ENCODE data around the gene GRIA2. TPM values are rescaled to one million over a fixed set of nuclear protein-coding genes. Genes with fewer than 3 reads are reported as not detected.
A peak's percentile ranks its signal among the peaks of the same experiment; 100 is the strongest.
"Not testable (repeated sequence)": the region's sequence is repeated elsewhere in the genome, so short reads cannot be mapped to it uniquely, and the experiment has no call there.

The GRIA2 gene
- total RNA-seq: not detected

- Mint-ChIP-seq H3K9me3 (peaks cover 10% of the 10 kb centered on the region), H3K27me3 (peaks cover 12 to 13% of the 10 kb centered on the region in 2 donors), H3K27ac (no peak within 1 kb of the TSS), H3K4me3 (no peak within 1 kb of the TSS), H3K4me1 (ENCODE audit: low read depth in 2 of 2) (peaks cover 0 to 3% of the 10 kb centered on the region in 2 donors), H3K36me3 (peaks cover 13% of the 10 kb centered on the region)
- peak in 1 of 2 donors; percentile 36 for ATAC-seq
- no peak for DNase-seq (ENCODE audit: low spot score)
Measured at GRCh38 chr4:157220371-157220881, at the start of gene GRIA2. Gene GRIA2, plus strand, starts transcription at chr4:157220728. Its CDS starts 315 bp downstream, at chr4:157221043.

- no peak overlapping the region for H3K4me3 Mint-ChIP-seq
- DNase-seq (ENCODE audit: low spot score): no peak
- ATAC-seq: no peak
- H3K27ac Mint-ChIP-seq: no peak overlapping the region
- no peaks in the 10 kb centered on the region for H3K36me3 Mint-ChIP-seq
- H3K4me1 Mint-ChIP-seq (ENCODE audit: low read depth in 2 of 2): no peaks in the 10 kb centered on the region
- peaks cover 3% of the 10 kb centered on the region for H3K9me3 Mint-ChIP-seq
- H3K27me3 Mint-ChIP-seq: no peaks in the 10 kb centered on the region
Measured at GRCh38 chr4:157172011-157172410, 48.5 kb upstream of the GRIA2 start.

GRCh38 chr4:157180268-157180667, 40.3 kb upstream of the GRIA2 start:
- H3K4me3 Mint-ChIP-seq; H3K4me1 Mint-ChIP-seq (ENCODE audit: low read depth in 2 of 2); H3K27ac Mint-ChIP-seq; H3K27me3 Mint-ChIP-seq; ATAC-seq; DNase-seq (ENCODE audit: low spot score); H3K36me3 Mint-ChIP-seq; H3K9me3 Mint-ChIP-seq: not testable (repeated sequence)

- Mint-ChIP-seq H3K4me1 (ENCODE audit: low read depth in 2 of 2) (no peaks in the 10 kb centered on the region), H3K9me3 (peaks cover 5% of the 10 kb centered on the region), H3K36me3 (no peaks in the 10 kb centered on the region), H3K27me3 (no peaks in the 10 kb centered on the region), H3K4me3 (no peak overlapping the region), H3K27ac (no peak overlapping the region)
- no peak for ATAC-seq
- DNase-seq (ENCODE audit: low spot score): no peak
Measured at GRCh38 chr4:157184300-157184699, 36.2 kb upstream of the GRIA2 start.

GRCh38 chr4:157185363-157185762, 35.2 kb upstream of the GRIA2 start:
- ATAC-seq: no peak
- DNase-seq (ENCODE audit: low spot score): no peak
- no peak overlapping the region for H3K27ac Mint-ChIP-seq

GRCh38 chr4:157195374-157195773, 25.2 kb upstream of the GRIA2 start:
- Mint-ChIP-seq H3K36me3 (no peaks in the 10 kb centered on the region), H3K27ac (no peak overlapping the region), H3K4me3 (no peak overlapping the region), H3K27me3 (no peaks in the 10 kb centered on the region), H3K4me1 (ENCODE audit: low read depth in 2 of 2) (no peaks in the 10 kb centered on the region), H3K9me3 (no peaks in the 10 kb centered on the region)
- no peak for DNase-seq (ENCODE audit: low spot score)
- ATAC-seq: no peak

More at GRCh38 chr4:157185363-157185762, 35.2 kb upstream of the GRIA2 start:
- Mint-ChIP-seq H3K27me3 (no peaks in the 10 kb centered on the region), H3K4me1 (ENCODE audit: low read depth in 2 of 2) (no peaks in the 10 kb centered on the region), H3K36me3 (no peaks in the 10 kb centered on the region), H3K9me3 (peaks cover 11% of the 10 kb centered on the region), H3K4me3 (no peak overlapping the region)

GRCh38 chr4:157196046-157196445, 24.5 kb upstream of the GRIA2 start:
- H3K27ac Mint-ChIP-seq: no peak overlapping the region
- H3K4me1 Mint-ChIP-seq (ENCODE audit: low read depth in 2 of 2): no peaks in the 10 kb centered on the region

GRCh38 chr4:157204634-157205244, 15.8 kb upstream of the GRIA2 start:
- no peak for DNase-seq (ENCODE audit: low spot score)

More at GRCh38 chr4:157196046-157196445, 24.5 kb upstream of the GRIA2 start:
- DNase-seq (ENCODE audit: low spot score): no peak
- ATAC-seq: no peak
- H3K27me3 Mint-ChIP-seq: no peaks in the 10 kb centered on the region
- no peak overlapping the region for H3K4me3 Mint-ChIP-seq
- H3K9me3 Mint-ChIP-seq: no peaks in the 10 kb centered on the region
- H3K36me3 Mint-ChIP-seq: no peaks in the 10 kb centered on the region

GRCh38 chr4:157217708-157218107, 2.8 kb upstream of the GRIA2 start:
- H3K4me1 Mint-ChIP-seq (ENCODE audit: low read depth in 2 of 2): peaks cover 0 to 3% of the 10 kb centered on the region in 2 donors
- no peak overlapping the region for H3K4me3 Mint-ChIP-seq
- peaks cover 13% of the 10 kb centered on the region for H3K36me3 Mint-ChIP-seq
- H3K27me3 Mint-ChIP-seq: peaks cover 7 to 12% of the 10 kb centered on the region in 2 donors
- peaks cover 21% of the 10 kb centered on the region for H3K9me3 Mint-ChIP-seq
- H3K27ac Mint-ChIP-seq: no peak overlapping the region
- ATAC-seq (no peak), DNase-seq (ENCODE audit: low spot score) (no peak)

More at GRCh38 chr4:157204634-157205244, 15.8 kb upstream of the GRIA2 start:
- Mint-ChIP-seq H3K4me3 (no peak overlapping the region), H3K9me3 (peaks cover 3% of the 10 kb centered on the region), H3K27ac (no peak overlapping the region), H3K4me1 (ENCODE audit: low read depth in 2 of 2) (no peaks in the 10 kb centered on the region), H3K27me3 (no peaks in the 10 kb centered on the region), H3K36me3 (peaks cover 5% of the 10 kb centered on the region)
- ATAC-seq: peak in 1 of 2 donors; percentile 15

- peaks cover 13% of the 10 kb centered on the region for H3K9me3 Mint-ChIP-seq
- peaks cover 12 to 13% of the 10 kb centered on the region in 2 donors for H3K27me3 Mint-ChIP-seq
- no peak overlapping the region for H3K27ac Mint-ChIP-seq
- peaks cover 13% of the 10 kb centered on the region for H3K36me3 Mint-ChIP-seq
- DNase-seq (ENCODE audit: low spot score): no peak
- H3K4me3 Mint-ChIP-seq: no peak overlapping the region
- peaks cover 0 to 3% of the 10 kb centered on the region in 2 donors for H3K4me1 Mint-ChIP-seq (ENCODE audit: low read depth in 2 of 2)
- no peak for ATAC-seq
Measured at GRCh38 chr4:157219711-157220370, 687 bp upstream of the GRIA2 start.

GRCh38 chr4:157221426-157221894, 932 bp downstream of the GRIA2 start:
- Mint-ChIP-seq H3K4me3 (no peak overlapping the region), H3K4me1 (ENCODE audit: low read depth in 2 of 2) (peaks cover 0 to 3% of the 10 kb centered on the region in 2 donors), H3K9me3 (peaks cover 10% of the 10 kb centered on the region), H3K27me3 (peaks cover 12 to 13% of the 10 kb centered on the region in 2 donors), H3K36me3 (peaks cover 13% of the 10 kb centered on the region), H3K27ac (no peak overlapping the region)
- no peak for DNase-seq (ENCODE audit: low spot score)
- no peak for ATAC-seq

GRCh38 chr4:157221895-157222770, 1.6 kb downstream of the GRIA2 start:
- peaks cover 12 to 13% of the 10 kb centered on the region in 2 donors for H3K27me3 Mint-ChIP-seq
- no peak overlapping the region for H3K27ac Mint-ChIP-seq

GRCh38 chr4:157222771-157223160, 2.2 kb downstream of the GRIA2 start:
- Mint-ChIP-seq H3K9me3 (peaks cover 10% of the 10 kb centered on the region), H3K4me3 (no peak overlapping the region), H3K27ac (no peak overlapping the region), H3K27me3 (peaks cover 12 to 13% of the 10 kb centered on the region in 2 donors), H3K36me3 (peaks cover 13% of the 10 kb centered on the region), H3K4me1 (ENCODE audit: low read depth in 2 of 2) (peaks cover 0 to 3% of the 10 kb centered on the region in 2 donors)
- DNase-seq (ENCODE audit: low spot score) (no peak), ATAC-seq (no peak)

More at GRCh38 chr4:157221895-157222770, 1.6 kb downstream of the GRIA2 start:
- H3K4me3 Mint-ChIP-seq: no peak overlapping the region
- peaks cover 13% of the 10 kb centered on the region for H3K36me3 Mint-ChIP-seq
- peaks cover 0 to 3% of the 10 kb centered on the region in 2 donors for H3K4me1 Mint-ChIP-seq (ENCODE audit: low read depth in 2 of 2)
- DNase-seq (ENCODE audit: low spot score) (no peak), ATAC-seq (no peak)
- peaks cover 10% of the 10 kb centered on the region for H3K9me3 Mint-ChIP-seq

Measured in natural killer cell treated with Interleukin-12 subunit alpha and Interleukin-12 subunit beta and Interleukin-15 and Interleukin-18, amount 100 ng/mL, for 72 hours (primary cell).